RWPE1 (cell line): ENCODE results near the gene VSTM4.

Experiments used
- CTCF ChIA-PET: fragments of 350-600 bp; sonication (Branson Sonifier 250); formaldehyde crosslinking; extraction: SDS; loops from one replicate; lab custom pipeline; 2021; lab: Yijun Ruan, JAX
- POLR2A ChIA-PET: fragments of 400-600 bp; formaldehyde crosslinking; extraction: SDS; loops from one replicate; lab custom pipeline; 2020; ENCODE audit warnings: antibody characterized with exemption; ENCODE audit not compliant: low non-redundant PET; lab: Yijun Ruan, JAX
- DNase-seq: peaks from one replicate; pipeline ENCODE4 v3.0.0; 2012; ENCODE audit warnings: low spot score
- H3K27ac ChIP-seq: fragments of 450-650 bp; 2 replicates; pipeline ENCODE4 v1.5.1; 2017
- TF ChIP-seq, protein P1 (sequence below): fragments of 450-650 bp; conservative IDR thresholded peaks from 2 replicates; pipeline ENCODE4 v1.5.1; 2017; ENCODE audit warnings: low read depth, mild to moderate bottlenecking

VSTM4 gene

GRCh38 chr10:49106451-49106850, 8.9 kb downstream of the VSTM4 start:
- CTCF ChIA-PET = no interaction called here
- no peak for DNase-seq
- TF ChIP-seq, protein P1, sequence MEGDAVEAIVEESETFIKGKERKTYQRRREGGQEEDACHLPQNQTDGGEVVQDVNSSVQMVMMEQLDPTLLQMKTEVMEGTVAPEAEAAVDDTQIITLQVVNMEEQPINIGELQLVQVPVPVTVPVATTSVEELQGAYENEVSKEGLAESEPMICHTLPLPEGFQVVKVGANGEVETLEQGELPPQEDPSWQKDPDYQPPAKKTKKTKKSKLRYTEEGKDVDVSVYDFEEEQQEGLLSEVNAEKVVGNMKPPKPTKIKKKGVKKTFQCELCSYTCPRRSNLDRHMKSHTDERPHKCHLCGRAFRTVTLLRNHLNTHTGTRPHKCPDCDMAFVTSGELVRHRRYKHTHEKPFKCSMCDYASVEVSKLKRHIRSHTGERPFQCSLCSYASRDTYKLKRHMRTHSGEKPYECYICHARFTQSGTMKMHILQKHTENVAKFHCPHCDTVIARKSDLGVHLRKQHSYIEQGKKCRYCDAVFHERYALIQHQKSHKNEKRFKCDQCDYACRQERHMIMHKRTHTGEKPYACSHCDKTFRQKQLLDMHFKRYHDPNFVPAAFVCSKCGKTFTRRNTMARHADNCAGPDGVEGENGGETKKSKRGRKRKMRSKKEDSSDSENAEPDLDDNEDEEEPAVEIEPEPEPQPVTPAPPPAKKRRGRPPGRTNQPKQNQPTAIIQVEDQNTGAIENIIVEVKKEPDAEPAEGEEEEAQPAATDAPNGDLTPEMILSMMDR = no peak

GRCh38 chr10:49105076-49105475, 10.2 kb downstream of the VSTM4 start:
- CTCF ChIA-PET = no interaction called here
- DNase-seq = no peak
- no peak overlapping the region for H3K27ac ChIP-seq
- TF ChIP-seq, protein P1 = no peak
- POLR2A ChIA-PET = no interaction called here

More at GRCh38 chr10:49106451-49106850, 8.9 kb downstream of the VSTM4 start:
- no peak overlapping the region for H3K27ac ChIP-seq
- POLR2A ChIA-PET = no interaction called here

- POLR2A ChIA-PET = no interaction called here
- no peak overlapping the region for H3K27ac ChIP-seq
- no peak for DNase-seq
- CTCF ChIA-PET = interaction anchor here (0.7 kb wide), 1 partner anchor 40 kb away, joined by 3 read pairs; no protein-coding TSS in a partner anchor
- TF ChIP-seq, protein P1 = no peak
Measured at GRCh38 chr10:49104323-49104722, 11.0 kb downstream of the VSTM4 start.

- POLR2A ChIA-PET = no interaction called here
Measured at GRCh38 chr10:49103761-49104160, 11.6 kb downstream of the VSTM4 start.

DNA sequence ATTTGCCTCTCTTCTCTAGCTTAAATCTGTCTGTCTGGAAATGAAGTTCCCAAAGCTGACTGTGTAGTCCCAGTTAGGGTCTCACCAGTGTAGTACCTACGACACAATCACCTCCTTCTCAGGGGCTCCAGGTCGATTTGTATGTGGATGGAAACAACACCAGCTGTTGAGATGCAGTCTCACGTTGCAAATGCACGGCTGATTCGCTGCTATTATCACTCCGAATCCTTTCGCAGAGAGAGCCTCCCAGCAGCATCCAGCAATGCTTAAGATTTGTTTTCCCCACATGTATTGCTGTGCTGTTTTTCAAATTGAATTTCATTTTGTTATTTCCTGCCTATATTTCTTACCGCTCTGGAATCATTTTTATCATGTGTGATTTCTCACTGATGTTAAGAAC, 16.3 kb downstream of the VSTM4 start:
- ChIA-PET CTCF (no interaction called here), POLR2A (no interaction called here)
- no peak for DNase-seq
- H3K27ac ChIP-seq = no peak overlapping the region
- TF ChIP-seq, protein P1 = no peak

More at GRCh38 chr10:49103761-49104160, 11.6 kb downstream of the VSTM4 start:
- CTCF ChIA-PET = interaction anchor here (0.7 kb wide), 1 partner anchor 39 kb away, joined by 3 read pairs; no protein-coding TSS in a partner anchor
- H3K27ac ChIP-seq = no peak overlapping the region
- no peak for DNase-seq
- TF ChIP-seq, protein P1 = no peak

GRCh38 chr10:49096890-49097445, 18.4 kb downstream of the VSTM4 start:
- TF ChIP-seq, protein P1 = no peak
- CTCF ChIA-PET = interaction anchor here (0.7 kb wide), 1 partner anchor 500 kb away, joined by 9 read pairs; no protein-coding TSS in a partner anchor
- no peak overlapping the region for H3K27ac ChIP-seq
- DNase-seq = no peak
- POLR2A ChIA-PET = no interaction called here
